Calu3 (cell line): ENCODE results near the gene PDYN. TPM values are rescaled to one million over a fixed set of nuclear protein-coding genes. Genes with fewer than 3 reads are reported as not detected.
"Not testable (repeated sequence)": the region's sequence is repeated elsewhere in the genome, so short reads cannot be mapped to it uniquely, and the experiment has no call there.

Source experiments
- Bru-seq: library from RNA; stranded (reverse); fragments of 400-500 nt; gene quantifications from one replicate; lab custom pipeline; 2021; lab: Mats Ljungman, UMichigan
- BruChase-seq, 2 experiments: library from RNA; stranded (reverse); fragments of 400-500 nt; gene quantifications; one replicate each; lab custom pipeline; 2021; lab: Mats Ljungman, UMichigan
- BruUV-seq: library from RNA; stranded (reverse); fragments of 400-500 nt; replicated peaks from 2 replicates; lab custom pipeline; 2021; lab: Mats Ljungman, UMichigan
- CTCF ChIA-PET: fragments of 300-600 bp; sonication (Branson Sonifier 250); formaldehyde crosslinking; loops from one replicate; lab custom pipeline; 2022; ENCODE audit warnings: antibody characterized with exemption; lab: Charles Lee
- DNase-seq: peaks from one replicate; pipeline ENCODE4 v3.0.0; 2022
- H3K27ac Mint-ChIP-seq: one replicate; pipeline ENCODE4 v1.8.0; 2022; ENCODE audit warnings: mixed read lengths; ENCODE audit not compliant: unreplicated experiment
- H3K27me3 Mint-ChIP-seq: one replicate; pipeline ENCODE4 v1.8.0; 2022; ENCODE audit warnings: mixed read lengths; ENCODE audit not compliant: unreplicated experiment
- H3K36me3 Mint-ChIP-seq: one replicate; pipeline ENCODE4 v1.8.0; 2022; ENCODE audit warnings: mild to moderate bottlenecking, moderate library complexity, mixed read lengths; ENCODE audit not compliant: insufficient read depth, unreplicated experiment
- H3K4me1 Mint-ChIP-seq: one replicate; pipeline ENCODE4 v1.8.0; 2022; ENCODE audit warnings: mild to moderate bottlenecking, low read depth, mixed read lengths; ENCODE audit not compliant: unreplicated experiment
- H3K4me3 Mint-ChIP-seq: one replicate; pipeline ENCODE4 v1.8.0; 2022; ENCODE audit warnings: mild to moderate bottlenecking, low read depth, moderate library complexity, mixed read lengths; ENCODE audit not compliant: unreplicated experiment
- H3K9me3 Mint-ChIP-seq: one replicate; pipeline ENCODE4 v1.8.0; 2022; ENCODE audit warnings: low read depth, mixed read lengths; ENCODE audit not compliant: unreplicated experiment
- CTCF ChIP-seq: fragments of 200-600 bp; IDR thresholded peaks from one replicate; pipeline ENCODE4 v1.8.0; 2022; ENCODE audit warnings: antibody characterized with exemption; ENCODE audit not compliant: unreplicated experiment
- intact Hi-C: fragments of 100-400 bp; cut with micrococcal nuclease; formaldehyde crosslinking; loops from one replicate; pipeline ENCODE4 v1.10.0; 2022; ENCODE audit not compliant: unreplicated experiment
- long read RNA-seq: library from polyadenylated mRNA; stranded (forward); transcript quantifications from one replicate; pipeline ENCODE4 v2.0.0, GENCODE V29; 2022
- total RNA-seq: library from RNA; stranded (reverse); gene quantifications from 2 replicates; pipeline ENCODE4 v1.2.3, GENCODE V29; 2022

Gene PDYN
- not detected in 2 replicates for total RNA-seq
- not detected for Bru-seq, nascent RNA
- BruChase-seq, experiment 1, labeled RNA remaining after a 6-hour chase = not detected
- not detected for BruChase-seq, experiment 2, labeled RNA remaining after a 2-hour chase
- long read RNA-seq = 0 reads

GRCh38 chr20:1993986-1994385 is at the start of gene PDYN:
Gene PDYN (minus strand): TSS chr20:1994058. CDS start chr20:1983084, 10,974 bp downstream.
- Mint-ChIP-seq H3K4me3 (no peak within 1 kb of the TSS), H3K27ac (no peak within 1 kb of the TSS), H3K9me3 (no peaks in the 10 kb centered on the region), H3K4me1 (no peaks in the 10 kb centered on the region), H3K27me3 (peaks cover 93% of the 10 kb centered on the region), H3K36me3 (no peaks in the 10 kb centered on the region)
- DNase-seq = no peak
- no peak for TF ChIP-seq CTCF
- BruUV-seq = no TSS peak
- intact Hi-C loops = no loop called here
- CTCF ChIA-PET = no interaction called here

- Mint-ChIP-seq H3K27ac (no peak overlapping the region), H3K27me3 (peaks cover 73% of the 10 kb centered on the region), H3K4me3 (no peak overlapping the region), H3K9me3 (no peaks in the 10 kb centered on the region), H3K4me1 (no peaks in the 10 kb centered on the region), H3K36me3 (no peaks in the 10 kb centered on the region)
- DNase-seq = no peak
- CTCF ChIA-PET = no interaction called here
- no peak for TF ChIP-seq CTCF
- intact Hi-C loops = no loop called here
- BruUV-seq = no TSS peak
Measured at GRCh38 chr20:2042400-2042799, 48.5 kb upstream of the PDYN start.

GRCh38 chr20:2038161-2038560 is 44.3 kb upstream of the PDYN start:
- Mint-ChIP-seq H3K27ac (no peak overlapping the region), H3K4me3 (no peak overlapping the region), H3K27me3 (peaks cover 91% of the 10 kb centered on the region), H3K4me1 (no peaks in the 10 kb centered on the region), H3K36me3 (no peaks in the 10 kb centered on the region), H3K9me3 (no peaks in the 10 kb centered on the region)
- BruUV-seq = no TSS peak
- intact Hi-C loops = no loop called here
- DNase-seq = no peak
- CTCF ChIA-PET = no interaction called here
- no peak for TF ChIP-seq CTCF

DNA sequence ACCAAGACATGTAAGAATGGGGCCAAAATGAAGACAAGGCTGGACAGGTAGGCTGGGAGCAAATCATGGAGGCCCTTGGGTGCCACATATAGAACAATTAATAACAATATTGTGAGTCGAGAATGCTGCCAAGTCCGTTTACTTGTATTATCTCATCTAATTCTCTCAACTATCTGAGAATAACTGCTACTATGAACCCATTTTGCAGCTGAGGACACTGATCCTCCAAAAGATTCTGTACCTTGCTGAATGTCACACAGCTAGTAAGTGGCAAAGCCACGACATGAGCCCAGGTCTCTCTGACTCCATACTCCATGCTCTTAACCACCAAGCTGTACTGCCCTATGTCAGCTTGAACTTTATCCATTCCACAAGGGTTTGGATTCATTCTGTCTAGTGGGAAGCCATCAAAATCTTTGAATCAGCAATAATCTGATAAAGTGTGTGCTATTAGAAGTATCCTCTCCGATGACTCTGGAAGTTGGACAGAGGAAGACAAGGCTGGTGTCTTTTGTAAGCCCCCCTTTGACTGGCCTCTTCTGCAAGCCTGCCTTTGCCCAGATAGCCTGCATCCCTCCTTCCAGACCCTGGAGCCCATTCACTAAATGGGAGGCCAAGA is 43.5 kb upstream of the PDYN start:
- Mint-ChIP-seq H3K27me3 (peaks cover 96% of the 10 kb centered on the region), H3K4me3 (no peak overlapping the region), H3K4me1 (no peaks in the 10 kb centered on the region), H3K9me3 (no peaks in the 10 kb centered on the region), H3K36me3 (no peaks in the 10 kb centered on the region), H3K27ac (no peak overlapping the region)
- CTCF ChIA-PET = no interaction called here
- TF ChIP-seq CTCF = no peak
- intact Hi-C loops = no loop called here
- DNase-seq = no peak
- BruUV-seq = no TSS peak

DNA sequence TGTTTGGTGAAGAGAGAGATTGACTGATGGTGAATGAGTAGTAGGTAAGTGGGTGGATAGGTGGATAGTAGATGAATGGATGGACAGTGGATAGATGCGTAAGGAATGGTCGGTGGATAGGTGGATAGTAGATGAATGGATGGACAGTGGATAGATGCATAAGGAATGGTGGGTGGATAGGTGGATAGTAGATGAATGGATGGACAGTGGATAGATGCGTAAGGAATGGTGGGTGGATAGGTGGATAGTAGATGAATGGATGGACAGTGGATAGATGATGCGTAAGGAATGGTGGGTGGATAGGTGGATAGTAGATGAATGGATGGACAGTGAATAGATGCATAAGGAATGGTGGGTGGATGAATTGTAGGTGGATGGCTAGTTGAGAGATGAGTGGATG is 42.5 kb upstream of the PDYN start:
- H3K36me3 Mint-ChIP-seq, H3K27ac Mint-ChIP-seq, intact Hi-C loops, CTCF ChIA-PET, H3K9me3 Mint-ChIP-seq, H3K4me3 Mint-ChIP-seq, DNase-seq, BruUV-seq, H3K4me1 Mint-ChIP-seq: not testable (repeated sequence)
- H3K27me3 Mint-ChIP-seq = peaks cover 98% of the 10 kb centered on the region
